Activated B cell treated with CpG ODN at 0.5 μM for 24 hours (primary cell): ENCODE data around the gene LRRC4C. TPM values are rescaled to one million over a fixed set of nuclear protein-coding genes. Genes with fewer than 3 reads are reported as not detected.

ENCODE experiments used
- ATAC-seq: fragments of 200-7000 bp; cut with Tn5 transposase; one replicate; pipeline ENCODE4 v1.10.0; 2021; ENCODE audit warnings: low read depth, mild to moderate bottlenecking, moderate library complexity
- CTCF ChIA-PET: fragments of 350-600 bp; sonication (Branson Sonifier 250); formaldehyde crosslinking; loops from one replicate; lab custom pipeline; 2021; ENCODE audit warnings: antibody characterized with exemption; lab: Charles Lee
- POLR2A ChIA-PET: fragments of 350-600 bp; sonication (Branson Sonifier 250); formaldehyde crosslinking; loops from one replicate; lab custom pipeline; 2021; ENCODE audit warnings: antibody characterized with exemption; lab: Charles Lee
- DNase-seq: peaks from one replicate; pipeline ENCODE4 v3.0.0; 2022
- H3K27ac Mint-ChIP-seq: one replicate; pipeline ENCODE4 v1.8.0; 2020; ENCODE audit warnings: mixed read lengths
- H3K27me3 Mint-ChIP-seq: one replicate; pipeline ENCODE4 v1.8.0; 2021; ENCODE audit warnings: mixed read lengths
- H3K36me3 Mint-ChIP-seq: one replicate; pipeline ENCODE4 v1.8.0; 2021; ENCODE audit warnings: low read depth, mixed read lengths
- H3K4me1 Mint-ChIP-seq: one replicate; pipeline ENCODE4 v1.8.0; 2021; ENCODE audit warnings: mixed read lengths
- H3K4me3 Mint-ChIP-seq: one replicate; pipeline ENCODE4 v1.8.0; 2020; ENCODE audit warnings: mild to moderate bottlenecking, mixed read lengths
- H3K9me3 Mint-ChIP-seq: one replicate; pipeline ENCODE4 v1.8.0; 2020; ENCODE audit warnings: mixed read lengths
- intact Hi-C: fragments of 100-400 bp; cut with micrococcal nuclease; formaldehyde crosslinking; loops from one replicate; pipeline ENCODE4 v1.15.1; 2024
- total RNA-seq: library from RNA; stranded (reverse); gene quantifications from 2 replicates; pipeline ENCODE4 v1.2.3, GENCODE V29; 2022
- TF ChIP-seq, protein P1 (sequence below): fragments of 200-600 bp; IDR thresholded peaks from one replicate; pipeline ENCODE4 v1.8.0; 2022; ENCODE audit warnings: antibody characterized with exemption, mild to moderate bottlenecking

LRRC4C gene
- total RNA-seq, 1 donor from 2014 or later: not detected

DNA sequence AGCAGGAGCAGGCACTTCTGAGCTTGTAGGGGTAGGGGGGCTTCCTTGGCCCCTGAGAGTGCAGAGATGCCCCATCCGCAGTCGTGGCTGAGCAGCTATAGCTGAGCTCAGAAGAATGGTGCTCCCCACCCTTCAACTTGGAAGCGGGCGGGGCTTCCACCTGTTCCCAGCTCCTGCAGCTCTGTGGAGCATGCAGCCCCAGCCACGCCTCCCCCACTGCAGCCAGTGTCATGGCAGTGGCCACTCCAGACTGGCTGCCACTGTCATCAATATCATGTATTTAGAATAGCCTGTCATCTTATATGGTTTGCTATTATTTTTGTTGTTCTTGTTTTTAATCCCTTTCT lies 213.1 kb downstream of the LRRC4C start:
- POLR2A ChIA-PET: no interaction called here
- no peak overlapping the region for H3K27ac Mint-ChIP-seq
- CTCF ChIA-PET: no interaction called here
- intact Hi-C loops: no loop called here
- H3K27me3 Mint-ChIP-seq: no peaks in the 10 kb centered on the region
- H3K9me3 Mint-ChIP-seq: no peaks in the 10 kb centered on the region
- no peaks in the 10 kb centered on the region for H3K36me3 Mint-ChIP-seq
- DNase-seq: no peak
- H3K4me1 Mint-ChIP-seq: no peaks in the 10 kb centered on the region
- ATAC-seq: no peak
- H3K4me3 Mint-ChIP-seq: no peak overlapping the region
- TF ChIP-seq, protein P1, sequence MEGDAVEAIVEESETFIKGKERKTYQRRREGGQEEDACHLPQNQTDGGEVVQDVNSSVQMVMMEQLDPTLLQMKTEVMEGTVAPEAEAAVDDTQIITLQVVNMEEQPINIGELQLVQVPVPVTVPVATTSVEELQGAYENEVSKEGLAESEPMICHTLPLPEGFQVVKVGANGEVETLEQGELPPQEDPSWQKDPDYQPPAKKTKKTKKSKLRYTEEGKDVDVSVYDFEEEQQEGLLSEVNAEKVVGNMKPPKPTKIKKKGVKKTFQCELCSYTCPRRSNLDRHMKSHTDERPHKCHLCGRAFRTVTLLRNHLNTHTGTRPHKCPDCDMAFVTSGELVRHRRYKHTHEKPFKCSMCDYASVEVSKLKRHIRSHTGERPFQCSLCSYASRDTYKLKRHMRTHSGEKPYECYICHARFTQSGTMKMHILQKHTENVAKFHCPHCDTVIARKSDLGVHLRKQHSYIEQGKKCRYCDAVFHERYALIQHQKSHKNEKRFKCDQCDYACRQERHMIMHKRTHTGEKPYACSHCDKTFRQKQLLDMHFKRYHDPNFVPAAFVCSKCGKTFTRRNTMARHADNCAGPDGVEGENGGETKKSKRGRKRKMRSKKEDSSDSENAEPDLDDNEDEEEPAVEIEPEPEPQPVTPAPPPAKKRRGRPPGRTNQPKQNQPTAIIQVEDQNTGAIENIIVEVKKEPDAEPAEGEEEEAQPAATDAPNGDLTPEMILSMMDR: no peak

DNA sequence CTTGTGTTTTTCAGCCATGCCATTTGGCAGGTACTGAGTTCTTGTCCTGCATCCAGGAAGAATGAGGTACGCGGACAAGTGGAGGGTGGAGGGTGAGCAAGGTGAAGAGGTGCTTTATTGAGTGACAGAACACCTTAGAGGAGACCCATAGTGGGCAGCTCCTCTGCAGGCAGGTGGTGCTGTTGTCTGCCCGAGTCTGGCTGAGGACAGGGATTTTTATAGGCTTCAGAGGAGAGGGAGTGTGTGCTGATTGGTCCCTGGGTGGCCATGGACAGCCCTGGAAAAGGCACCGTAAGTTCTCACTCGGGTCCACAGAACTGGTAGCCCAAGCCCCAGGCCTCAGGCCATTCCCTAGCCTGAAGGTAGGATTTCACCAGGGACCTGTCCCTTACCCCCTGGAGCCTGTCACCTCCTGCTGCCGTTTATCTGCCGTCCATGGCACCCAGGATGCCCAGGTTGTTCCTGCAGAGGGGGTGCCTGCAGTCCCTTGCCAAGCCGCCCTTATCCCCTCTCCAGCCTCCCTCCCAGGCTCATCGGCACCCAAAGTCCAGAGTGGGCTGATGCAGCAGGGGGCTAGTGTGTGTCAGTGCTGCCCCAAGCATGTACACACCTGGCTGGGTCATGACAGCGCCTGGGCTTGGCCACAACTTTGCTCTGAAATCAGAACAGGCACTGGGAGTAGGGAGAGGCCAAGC lies 213.6 kb downstream of the LRRC4C start:
- H3K27ac Mint-ChIP-seq: no peak overlapping the region

DNA sequence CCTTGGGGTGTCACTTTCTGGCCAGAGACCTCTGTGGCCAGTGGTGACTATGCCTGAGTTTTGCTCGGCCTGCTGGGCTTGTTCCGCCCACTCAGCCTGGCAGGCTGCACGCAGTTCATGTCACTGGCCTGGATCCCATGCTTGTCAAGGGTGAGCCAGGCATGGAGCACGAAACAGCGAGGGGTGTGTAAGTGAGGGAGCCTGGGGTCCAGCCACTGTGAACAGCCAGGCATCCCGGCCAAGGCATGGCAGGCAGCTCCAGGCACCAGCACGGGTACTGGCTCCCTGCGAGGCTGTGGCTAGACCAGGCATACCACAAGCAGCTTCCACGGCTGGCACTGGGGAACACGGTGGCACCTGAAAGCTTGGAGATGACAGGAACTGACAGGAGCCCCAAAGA lies 214.3 kb downstream of the LRRC4C start:
- TF ChIP-seq, protein P1: no peak
- ChIA-PET POLR2A (no interaction called here), CTCF (no interaction called here)
- Mint-ChIP-seq H3K9me3 (no peaks in the 10 kb centered on the region), H3K36me3 (no peaks in the 10 kb centered on the region), H3K27ac (no peak overlapping the region), H3K4me3 (no peak overlapping the region), H3K27me3 (no peaks in the 10 kb centered on the region), H3K4me1 (no peaks in the 10 kb centered on the region)
- ATAC-seq (no peak), DNase-seq (no peak)
- intact Hi-C loops: no loop called here

More for the DNA sequence above, 213.6 kb downstream of the LRRC4C start:
- CTCF ChIA-PET: no interaction called here
- Mint-ChIP-seq H3K27me3 (no peaks in the 10 kb centered on the region), H3K4me3 (no peak overlapping the region), H3K4me1 (no peaks in the 10 kb centered on the region), H3K36me3 (no peaks in the 10 kb centered on the region), H3K9me3 (no peaks in the 10 kb centered on the region)
- intact Hi-C loops: no loop called here
- TF ChIP-seq, protein P1: no peak
- POLR2A ChIA-PET: no interaction called here
- no peak for ATAC-seq
- no peak for DNase-seq

DNA sequence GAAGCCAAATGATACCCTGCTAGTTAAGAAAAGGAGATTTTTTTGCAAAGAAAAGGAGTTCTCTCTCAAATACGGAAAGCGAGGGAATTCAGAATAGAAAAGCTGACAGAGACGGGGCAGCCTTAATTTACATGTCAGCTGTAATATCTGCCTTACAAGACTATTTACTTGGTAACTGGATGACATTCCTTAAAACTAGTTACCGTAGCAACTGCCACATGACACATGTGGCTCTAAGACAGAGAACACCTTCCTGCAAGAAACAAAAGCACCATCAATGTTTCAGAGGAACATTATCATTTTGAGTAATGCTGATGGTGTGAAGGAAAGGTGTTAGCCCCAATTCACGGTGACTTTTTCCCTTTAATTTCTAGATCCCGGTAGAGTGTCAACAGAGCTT lies 222.1 kb downstream of the LRRC4C start:
- CTCF ChIA-PET: no interaction called here
- no peaks in the 10 kb centered on the region for H3K36me3 Mint-ChIP-seq
- H3K4me1 Mint-ChIP-seq: no peaks in the 10 kb centered on the region
- ATAC-seq (no peak), DNase-seq (no peak)
- H3K4me3 Mint-ChIP-seq: no peak overlapping the region
- TF ChIP-seq, protein P1: no peak
- POLR2A ChIA-PET: no interaction called here
- no peaks in the 10 kb centered on the region for H3K9me3 Mint-ChIP-seq
- intact Hi-C loops: no loop called here
- no peaks in the 10 kb centered on the region for H3K27me3 Mint-ChIP-seq
- H3K27ac Mint-ChIP-seq: no peak overlapping the region

DNA sequence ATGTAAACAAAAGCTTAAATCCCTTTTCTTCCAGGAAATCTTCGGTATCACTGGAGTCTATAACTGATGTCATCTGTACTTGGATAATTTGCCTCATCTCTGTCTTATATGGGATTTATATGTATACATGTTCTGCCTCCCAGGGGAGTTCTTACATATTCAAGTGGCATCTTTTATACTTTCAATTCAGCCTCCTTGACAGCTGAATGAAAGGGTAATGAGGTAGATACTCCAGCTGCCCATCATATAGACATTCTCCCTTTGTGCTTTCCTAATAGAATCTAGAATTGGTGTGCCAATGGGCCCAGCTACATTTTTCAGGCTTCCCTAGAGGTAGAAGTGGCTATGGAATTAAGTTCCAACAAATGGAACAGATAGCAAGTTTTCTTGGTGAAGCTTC lies 223.8 kb downstream of the LRRC4C start:
- DNase-seq (no peak), ATAC-seq (no peak)
- H3K4me1 Mint-ChIP-seq: no peaks in the 10 kb centered on the region
- intact Hi-C loops: no loop called here
- TF ChIP-seq, protein P1: no peak
- H3K27me3 Mint-ChIP-seq: no peaks in the 10 kb centered on the region
- H3K9me3 Mint-ChIP-seq: no peaks in the 10 kb centered on the region
- H3K27ac Mint-ChIP-seq: no peak overlapping the region
- ChIA-PET CTCF (no interaction called here), POLR2A (no interaction called here)
- H3K4me3 Mint-ChIP-seq: no peak overlapping the region
- no peaks in the 10 kb centered on the region for H3K36me3 Mint-ChIP-seq
